ENCODE data around the gene LPAR1. TPM values are rescaled to one million over a fixed set of nuclear protein-coding genes. Genes with fewer than 3 reads are reported as not detected.

The LPAR1 gene
- total and polyA plus RNA-seq, 10 of the 15 experiments (the other 5 are each of a cell fraction or from before 2014, with no cell fraction given): 3.3 to 12.9 (median 8.4) TPM

- 0% methylated on average over 1 of the region's 1 CpG for WGBS (ENCODE audit: insufficient coverage, insufficient replicate concordance, low lambda C conversion rate, missing lambda C conversion rate)
- H3K9me3 ChIP-seq (replicated peaks; ENCODE audit: control insufficient read depth, insufficient read depth, low read length): peaks cover 2% of the 10 kb centered on the region; the same call in 2 of the 3 replicates
- POLR2A ChIA-PET: no interaction called here
- H3K27me3 ChIP-seq (replicated peaks in 1 of 2; ENCODE audit: control insufficient read depth in 2 of 2, insufficient read depth in 2 of 2, low read length in 1 of 2): no peaks in the 10 kb centered on the region
- CTCF ChIA-PET: no interaction called here
- ATAC-seq (no peak), DNase-seq (ENCODE audit: low read depth, low spot score) (no peak), FAIRE-seq (no peak)
- no peak overlapping the region for H2AFZ ChIP-seq (ENCODE audit: control insufficient read depth, low read depth, low read length)
- intact Hi-C loops (cut with micrococcal nuclease; ENCODE audit: unreplicated experiment): no loop called here
- H3K9ac ChIP-seq (ENCODE audit: control insufficient read depth, insufficient read depth, low read length): no peak overlapping the region
- TF ChIP-seq MTA2 (IDR thresholded peaks at IDR 0.05; ENCODE audit: low read depth) (no peak), RB1 (IDR thresholded peaks at IDR 0.05; ENCODE audit: borderline replicate concordance) (no peak), TAF1 (IDR thresholded peaks at IDR 0.05; ENCODE audit: borderline replicate concordance, low read depth, low read length) (no peak), MEF2A (IDR thresholded peaks at IDR 0.05; ENCODE audit: insufficient read depth, low read depth, low read length) (no peak), TCF7 (IDR thresholded peaks at IDR 0.05; ENCODE audit: borderline replicate concordance) (no peak), RELA (IDR thresholded peaks at IDR 0.05; ENCODE audit: borderline replicate concordance, partially characterized antibody) (no peak), HDAC2 (IDR thresholded peaks at IDR 0.05) (no peak), ETV6 (conservative IDR thresholded peaks at IDR 0.05 in 1 of 2, IDR thresholded peaks at IDR 0.05 in 1 of 2; ENCODE audit: borderline replicate concordance in 1 of 2, low read depth in 1 of 2) (no peak), NBN (IDR thresholded peaks at IDR 0.05) (no peak), IKZF1 (conservative IDR thresholded peaks at IDR 0.05) (no peak), PAX8 (IDR thresholded peaks at IDR 0.05) (no peak), POLR2AphosphoS5 (IDR thresholded peaks at IDR 0.05; ENCODE audit: low read length) (no peak), E4F1 (IDR thresholded peaks at IDR 0.05; ENCODE audit: borderline replicate concordance, partially characterized antibody) (no peak)
- TF ChIP-seq, protein P1, sequence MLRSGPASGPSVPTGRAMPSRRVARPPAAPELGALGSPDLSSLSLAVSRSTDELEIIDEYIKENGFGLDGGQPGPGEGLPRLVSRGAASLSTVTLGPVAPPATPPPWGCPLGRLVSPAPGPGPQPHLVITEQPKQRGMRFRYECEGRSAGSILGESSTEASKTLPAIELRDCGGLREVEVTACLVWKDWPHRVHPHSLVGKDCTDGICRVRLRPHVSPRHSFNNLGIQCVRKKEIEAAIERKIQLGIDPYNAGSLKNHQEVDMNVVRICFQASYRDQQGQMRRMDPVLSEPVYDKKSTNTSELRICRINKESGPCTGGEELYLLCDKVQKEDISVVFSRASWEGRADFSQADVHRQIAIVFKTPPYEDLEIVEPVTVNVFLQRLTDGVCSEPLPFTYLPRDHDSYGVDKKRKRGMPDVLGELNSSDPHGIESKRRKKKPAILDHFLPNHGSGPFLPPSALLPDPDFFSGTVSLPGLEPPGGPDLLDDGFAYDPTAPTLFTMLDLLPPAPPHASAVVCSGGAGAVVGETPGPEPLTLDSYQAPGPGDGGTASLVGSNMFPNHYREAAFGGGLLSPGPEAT (IDR thresholded peaks at IDR 0.05; ENCODE audit: low read depth): no peak
- TF ChIP-seq, protein P2, sequence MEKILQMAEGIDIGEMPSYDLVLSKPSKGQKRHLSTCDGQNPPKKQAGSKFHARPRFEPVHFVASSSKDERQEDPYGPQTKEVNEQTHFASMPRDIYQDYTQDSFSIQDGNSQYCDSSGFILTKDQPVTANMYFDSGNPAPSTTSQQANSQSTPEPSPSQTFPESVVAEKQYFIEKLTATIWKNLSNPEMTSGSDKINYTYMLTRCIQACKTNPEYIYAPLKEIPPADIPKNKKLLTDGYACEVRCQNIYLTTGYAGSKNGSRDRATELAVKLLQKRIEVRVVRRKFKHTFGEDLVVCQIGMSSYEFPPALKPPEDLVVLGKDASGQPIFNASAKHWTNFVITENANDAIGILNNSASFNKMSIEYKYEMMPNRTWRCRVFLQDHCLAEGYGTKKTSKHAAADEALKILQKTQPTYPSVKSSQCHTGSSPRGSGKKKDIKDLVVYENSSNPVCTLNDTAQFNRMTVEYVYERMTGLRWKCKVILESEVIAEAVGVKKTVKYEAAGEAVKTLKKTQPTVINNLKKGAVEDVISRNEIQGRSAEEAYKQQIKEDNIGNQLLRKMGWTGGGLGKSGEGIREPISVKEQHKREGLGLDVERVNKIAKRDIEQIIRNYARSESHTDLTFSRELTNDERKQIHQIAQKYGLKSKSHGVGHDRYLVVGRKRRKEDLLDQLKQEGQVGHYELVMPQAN (conservative IDR thresholded peaks at IDR 0.05): no peak
- H3K36me3 ChIP-seq (ENCODE audit: control insufficient read depth in 2 of 2, insufficient read depth in 2 of 2, low read length in 1 of 2): no peaks in the 10 kb centered on the region
- in situ Hi-C loops (cut with MboI): no loop called here
- no peaks in the 10 kb centered on the region for H4K20me1 ChIP-seq (ENCODE audit: control insufficient read depth, insufficient read depth)
- H3K4me1 ChIP-seq (ENCODE audit: control insufficient read depth, insufficient read depth, low read length): no peaks in the 10 kb centered on the region
- SMC1A ChIA-PET (ENCODE audit: uncharacterized antibody, unreplicated experiment): interaction anchor here (1.0 to 2.4 kb wide), 3 partner anchors 8 to 43 kb away, joined by 4 to 11 read pairs (median 7); no protein-coding TSS in a partner anchor
- H3K27ac ChIP-seq (ENCODE audit: control insufficient read depth, insufficient read depth): no peak overlapping the region
- RAD21 ChIA-PET (ENCODE audit: unreplicated experiment): no interaction called here
- no peaks in the 10 kb centered on the region for H3K79me2 ChIP-seq (ENCODE audit: control insufficient read depth, insufficient read depth, low read length)
- no TSS peak for BruUV-seq (replicated peaks)
- no peak overlapping the region for H3K4me3 ChIP-seq
- H3K4me2 ChIP-seq (ENCODE audit: control insufficient read depth, insufficient read depth): no peak overlapping the region
Observed at GRCh38 chr9:110942522-110942921, 95.7 kb downstream of the LPAR1 start.

Measured in GM12878 (cell line).